H1 (cell line): Measurements from ENCODE around the gene DDHD1. TPM values are rescaled to one million over a fixed set of nuclear protein-coding genes. Genes with fewer than 3 reads are reported as not detected.

Source experiments
- CTCF ChIA-PET: fragments of 300-600 bp; sonication (Branson Sonifier 250); formaldehyde crosslinking; loops from one replicate; lab custom pipeline; 2021; ENCODE audit not compliant: partially characterized antibody; lab: Charles Lee
- POLR2A ChIA-PET: fragments of 300-600 bp; sonication (Branson Sonifier 250); formaldehyde crosslinking; loops from one replicate; lab custom pipeline; 2021; ENCODE audit warnings: inconsistent platforms; ENCODE audit not compliant: partially characterized antibody; lab: Charles Lee
- DNase-seq, 2 experiments: peaks; one replicate each; pipeline versions ENCODE4 v3.0.0 to v3.0.0-alpha.2; 2010 to 2022; ENCODE audit warnings: low spot score in 2 of 2, low read depth in 1 of 2, mixed read lengths in 1 of 2
- FAIRE-seq: peaks from 2 replicates; lab custom pipeline; 2011; peaks lifted over from hg19 to GRCh38; lab: Jason Lieb, UNC
- H2AFZ ChIP-seq: 2 replicates; pipeline ENCODE4 v1.8.1; 2012; ENCODE audit warnings: low read length, inconsistent platforms
- H2AK5ac ChIP-seq: 2 replicates; pipeline ENCODE4 v1.6.1; 2013; ENCODE audit warnings: low read depth, low read length
- H2BK120ac ChIP-seq: replicated peaks from 2 replicates; pipeline ENCODE3; 2013; ENCODE audit warnings: low read depth, low read length, inconsistent platforms
- H2BK12ac ChIP-seq: 2 replicates; pipeline ENCODE4 v1.6.1; 2013; ENCODE audit warnings: low read depth, low read length
- H2BK15ac ChIP-seq: 2 replicates; pipeline ENCODE4 v1.6.1; 2013; ENCODE audit warnings: low read length
- H2BK20ac ChIP-seq: 2 replicates; pipeline ENCODE4 v1.6.1; 2013; ENCODE audit warnings: low read length
- H2BK5ac ChIP-seq: 2 replicates; pipeline ENCODE4 v1.6.1; 2013; ENCODE audit warnings: low read depth, low read length
- H3K14ac ChIP-seq: 2 replicates; pipeline ENCODE4 v1.6.1; 2013; ENCODE audit warnings: inconsistent platforms; ENCODE audit not compliant: insufficient read length
- H3K18ac ChIP-seq: 2 replicates; pipeline ENCODE4 v1.6.1; 2013; ENCODE audit warnings: low read length; ENCODE audit errors: extremely low read depth
- H3K23ac ChIP-seq: 2 replicates; pipeline ENCODE4 v1.6.1; 2013; ENCODE audit warnings: inconsistent platforms; ENCODE audit not compliant: insufficient read length
- H3K23me2 ChIP-seq: 2 replicates; pipeline ENCODE4 v1.6.1; 2013; ENCODE audit warnings: low read depth, low read length
- H3K27ac ChIP-seq: 2 replicates; pipeline ENCODE4 v1.6.1; 2011; ENCODE audit warnings: low read depth, low read length, inconsistent platforms
- H3K27me3 ChIP-seq, 4 experiments: replicated peaks in 1 of 4; 1 replicate in 1 of 4; 2 replicates in 3 of 4; pipeline versions ENCODE4 v1.6.1 to v1.8.1; 2011 to 2013; ENCODE audit warnings: low read length in 3 of 4, mild to moderate bottlenecking in 3 of 4, inconsistent platforms in 2 of 4, mixed read lengths in 2 of 4, moderate library complexity in 1 of 4; ENCODE audit not compliant: control insufficient read depth in 3 of 4, insufficient read depth in 3 of 4; ENCODE audit errors: extremely low read depth in 1 of 4
- H3K36me3 ChIP-seq, 4 experiments: 2 replicates each; pipeline versions ENCODE4 v1.6.1 to v1.8.1; 2011 to 2013; ENCODE audit warnings: mild to moderate bottlenecking in 4 of 4, low read length in 3 of 4, moderate library complexity in 2 of 4, control low read depth in 1 of 4, inconsistent platforms in 1 of 4; ENCODE audit not compliant: insufficient read depth in 4 of 4, control insufficient read depth in 2 of 4
- H3K4ac ChIP-seq: replicated peaks from 2 replicates; pipeline ENCODE3; 2013; ENCODE audit warnings: low read length, low read depth, mixed read lengths, inconsistent platforms; ENCODE audit not compliant: insufficient read length
- H3K4me1 ChIP-seq, 4 experiments: replicated peaks in 1 of 4; 1 replicate in 1 of 4; 2 replicates in 3 of 4; pipeline versions ENCODE4 v1.6.1 to v1.8.1; 2011 to 2013; ENCODE audit warnings: low read length in 3 of 4, inconsistent platforms in 2 of 4, mixed read lengths in 1 of 4; ENCODE audit not compliant: insufficient read depth in 4 of 4, control insufficient read depth in 3 of 4
- H3K4me2 ChIP-seq, 2 experiments: 2 replicates each; pipeline versions ENCODE4 v1.6.1 to v1.8.1; 2011 to 2013; ENCODE audit warnings: low read depth in 2 of 2, low read length in 2 of 2, control low read depth in 1 of 2, inconsistent platforms in 1 of 2, mild to moderate bottlenecking in 1 of 2; ENCODE audit not compliant: insufficient read depth in 1 of 2
- H3K4me3 ChIP-seq, 4 experiments: fragments of 200-600, 300-600 bp in 1 of 4; sonication (generic), shearing (Covaris generic), sonication (Bioruptor Twin) in 1 of 4; 2 replicates each; pipeline versions ENCODE4 v1.5.1 to v1.8.1; 2011 to 2016; ENCODE audit warnings: low read length in 4 of 4, low read depth in 3 of 4, control low read depth in 2 of 4, inconsistent platforms in 2 of 4, mild to moderate bottlenecking in 2 of 4, mixed read lengths in 1 of 4, moderate library complexity in 1 of 4; ENCODE audit not compliant: insufficient read depth in 2 of 4; ENCODE audit errors: extremely low read depth in 1 of 4
- H3K56ac ChIP-seq: replicated peaks from 2 replicates; pipeline ENCODE3; 2013; ENCODE audit warnings: low read depth, mild to moderate bottlenecking, mixed read lengths, low read length, inconsistent platforms; ENCODE audit not compliant: insufficient read length
- H3K79me1 ChIP-seq: 2 replicates; pipeline ENCODE4 v1.6.1; 2013; ENCODE audit warnings: low read depth, low read length, control low read depth
- H3K79me2 ChIP-seq, 2 experiments: 2 replicates each; pipeline versions ENCODE4 v1.6.1 to v1.8.1; 2012 to 2013; ENCODE audit warnings: low read length in 2 of 2, mild to moderate bottlenecking in 2 of 2, inconsistent platforms in 1 of 2; ENCODE audit not compliant: insufficient read depth in 2 of 2, control insufficient read depth in 1 of 2
- H3K9ac ChIP-seq, 4 experiments: replicated peaks in 1 of 4; 1 replicate in 1 of 4; 2 replicates in 3 of 4; pipeline versions ENCODE4 v1.6.1 to v1.8.1; 2011 to 2013; ENCODE audit warnings: low read depth in 3 of 4, low read length in 3 of 4, control low read depth in 2 of 4, mild to moderate bottlenecking in 2 of 4, moderate library complexity in 2 of 4, inconsistent platforms in 1 of 4; ENCODE audit errors: extremely low read depth in 1 of 4
- H3K9me3 ChIP-seq, 2 experiments: 2 replicates each; pipeline versions ENCODE4 v1.6.1 to v1.8.1; 2012 to 2013; ENCODE audit warnings: mild to moderate bottlenecking in 2 of 2, moderate library complexity in 2 of 2, control low read depth in 1 of 2, inconsistent platforms in 1 of 2, low read depth in 1 of 2, low read length in 1 of 2, mixed read lengths in 1 of 2; ENCODE audit not compliant: insufficient read depth in 2 of 2
- H4K20me1 ChIP-seq, 2 experiments: replicated peaks in 1 of 2; 2 replicates each; pipeline versions ENCODE3 to v1.8.1; 2011 to 2013; ENCODE audit warnings: inconsistent platforms in 2 of 2, low read length in 2 of 2, mild to moderate bottlenecking in 1 of 2; ENCODE audit not compliant: insufficient read depth in 2 of 2, control insufficient read depth in 1 of 2
- H4K5ac ChIP-seq: 2 replicates; pipeline ENCODE4 v1.6.1; 2013; ENCODE audit warnings: low read length, low read depth, mixed read lengths, inconsistent platforms; ENCODE audit not compliant: insufficient read length
- H4K8ac ChIP-seq: 2 replicates; pipeline ENCODE4 v1.8.0; 2013; ENCODE audit warnings: mild to moderate bottlenecking, moderate library complexity, low read length, inconsistent platforms; ENCODE audit not compliant: insufficient read depth; ENCODE audit errors: extremely low read depth
- H4K91ac ChIP-seq: replicated peaks from 2 replicates; pipeline ENCODE3; 2013; ENCODE audit warnings: low read length, mixed read lengths, inconsistent platforms; ENCODE audit not compliant: insufficient read length
- CHD1 ChIP-seq: IDR thresholded peaks from 2 replicates; pipeline ENCODE4 v1.6.1; 2012; ENCODE audit warnings: low read depth, low read length, improper control_type of control experiment
- CHD2 ChIP-seq: IDR thresholded peaks from 2 replicates; pipeline ENCODE4 v1.6.1; 2012; ENCODE audit warnings: low read length, improper control_type of control experiment
- CREB1 ChIP-seq: IDR thresholded peaks from 2 replicates; pipeline ENCODE4 v1.6.1; 2012; ENCODE audit warnings: inconsistent platforms
- EGR1 ChIP-seq: IDR thresholded peaks from 2 replicates; pipeline ENCODE4 v1.6.1; 2011; ENCODE audit warnings: low read depth, low read length, borderline replicate concordance
- EP300 ChIP-seq, 2 experiments: IDR thresholded peaks; 1 replicate in 1 of 2; 2 replicates in 1 of 2; pipeline ENCODE4 v1.6.1; 2011 to 2012; ENCODE audit warnings: low read depth in 2 of 2, low read length in 2 of 2, mild to moderate bottlenecking in 2 of 2, borderline replicate concordance in 1 of 2, inconsistent platforms in 1 of 2, moderate library complexity in 1 of 2
- KDM5A ChIP-seq: fragments of 200-600 bp; IDR thresholded peaks from 2 replicates; pipeline ENCODE4 v1.7.1; 2012; ENCODE audit warnings: mild to moderate bottlenecking, low read length, inconsistent platforms, mixed read lengths
- POU5F1 ChIP-seq: IDR thresholded peaks from 2 replicates; pipeline ENCODE4 v1.6.1; 2011; ENCODE audit warnings: low read depth, mild to moderate bottlenecking, low read length, moderate library complexity
- RAD21 ChIP-seq, 2 experiments: IDR thresholded peaks in 1 of 2; conservative IDR thresholded peaks in 1 of 2; 2 replicates each; pipeline ENCODE4 v1.6.1; 2011; ENCODE audit warnings: low read depth in 2 of 2, low read length in 2 of 2, improper control_type of control experiment in 1 of 2, inconsistent platforms in 1 of 2, mild to moderate bottlenecking in 1 of 2, moderate library complexity in 1 of 2
- RNF2 ChIP-seq: fragments of 200-900, 300-1000 bp; sonication (generic); IDR thresholded peaks from 2 replicates; pipeline ENCODE4 v1.7.1; 2016; ENCODE audit warnings: borderline replicate concordance, low read depth, mild to moderate bottlenecking, antibody characterized with exemption, low read length; ENCODE audit not compliant: poor library complexity, severe bottlenecking; ENCODE audit errors: missing control alignments
- SAP30 ChIP-seq: fragments of 300-600 bp; sonication (generic); IDR thresholded peaks from 2 replicates; pipeline ENCODE4 v1.7.1; 2012; ENCODE audit warnings: low read length, moderate library complexity, mild to moderate bottlenecking, inconsistent platforms; ENCODE audit not compliant: insufficient read depth, insufficient replicate concordance
- SUZ12 ChIP-seq: fragments of 200-600 bp; sonication (generic); IDR thresholded peaks from 2 replicates; pipeline ENCODE4 v1.6.1; 2012; ENCODE audit warnings: mild to moderate bottlenecking, inconsistent platforms, low read length, moderate library complexity, mixed read lengths
- WGBS, 2 experiments: shearing (Covaris generic) in 1 of 2; methylation state at CpG; one replicate each; pipeline versions ENCODE4 v1.1.6 to v1.1.7; 2013 to 2015; ENCODE audit warnings: low lambda C conversion rate in 2 of 2, mixed read lengths in 2 of 2, inconsistent platforms in 1 of 2, low coverage in 1 of 2, missing lambda C conversion rate in 1 of 2; ENCODE audit not compliant: insufficient replicate concordance in 2 of 2, insufficient coverage in 1 of 2, insufficient read length in 1 of 2; ENCODE audit errors: extremely low coverage in 1 of 2, missing lambda C conversion rate in 1 of 2; 5-methylcytosine and 5-hydroxymethylcytosine counted together
- polyA plus RNA-seq, 7 experiments: library from polyadenylated mRNA; depleted of rRNA in 3 of 7; stranded (reverse) in 5 of 7; unstranded in 2 of 7; fragments of >200 nt in 5 of 7; fragments of 200-250 nt in 2 of 7; gene quantifications; 1 replicate in 5 of 7; 2 replicates in 1 of 7; 4 replicates in 1 of 7; pipeline versions ENCODE4 v1.2.1 to v1.2.3, GENCODE V29; 2011 to 2013; ENCODE audit warnings: missing spikeins in 2 of 7, mixed read lengths in 2 of 7
- total RNA-seq: library from RNA; stranded (reverse); fragmentation: NEBNext Ultra II Directional; extraction: Animal tissue kit (Norgen Biotek cat#: 25700); gene quantifications from 2 replicates; pipeline ENCODE4 v1.2.1, GENCODE V29; 2021
- TF ChIP-seq, protein P1 (sequence below): IDR thresholded peaks from 2 replicates; pipeline ENCODE4 v1.6.1; 2012; ENCODE audit warnings: low read length, inconsistent platforms

The DDHD1 gene
- total and polyA plus RNA-seq, 2 of the 8 experiments (the other 6 are each of a cell fraction or from before 2014, with no cell fraction given), result 3.6 to 16.0 TPM

DNA sequence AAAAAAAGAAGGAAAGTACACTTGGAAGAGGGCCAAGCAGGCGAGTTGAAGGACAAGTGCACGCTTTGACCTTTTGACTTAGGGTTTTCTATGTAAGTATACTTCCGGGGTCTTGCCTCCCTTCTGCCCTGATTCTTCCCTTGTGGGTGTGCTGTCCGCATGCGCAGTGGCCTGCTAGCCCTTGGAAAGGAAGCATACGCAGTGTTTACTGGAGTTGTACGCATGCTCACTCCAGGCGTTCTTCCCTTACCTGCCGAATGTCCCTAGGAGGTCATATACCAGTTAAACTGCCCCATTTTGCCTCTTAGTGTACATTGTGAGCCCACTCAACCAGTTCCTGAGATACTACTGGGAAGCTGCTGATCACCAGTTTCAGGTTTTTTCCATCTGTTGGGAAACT lies 15.7 kb upstream of the DDHD1 start:
- Histone ChIP-seq H3K23me2 (no peaks in the 10 kb centered on the region), H3K79me2 (no peaks in the 10 kb centered on the region), H3K14ac (no peak overlapping the region), H3K36me3 (no peaks in the 10 kb centered on the region), H2AK5ac (no peak overlapping the region), H2BK120ac (no peak overlapping the region), H4K5ac (no peak overlapping the region), H2BK12ac (no peak overlapping the region), H3K9ac (no peak overlapping the region), H2BK20ac (no peak overlapping the region), H3K56ac (no peak overlapping the region), H3K4ac (no peak overlapping the region), H3K9me3 (no peaks in the 10 kb centered on the region), H4K91ac (no peak overlapping the region), H3K18ac (no peak overlapping the region), H3K79me1 (no peaks in the 10 kb centered on the region), H4K8ac (no peak overlapping the region), H3K4me3 (no peak overlapping the region), H2AFZ (peak overlapping the region; percentile 81; the same call in 1 of the 2 replicates), H3K4me2 (no peak overlapping the region), H2BK5ac (no peak overlapping the region), H4K20me1 (no peaks in the 10 kb centered on the region), H2BK15ac (no peak overlapping the region), H3K27ac (no peak overlapping the region), H3K4me1 (no peaks in the 10 kb centered on the region), H3K27me3 (no peaks in the 10 kb centered on the region), H3K23ac (no peak overlapping the region)
- CTCF ChIA-PET, result interaction anchor here (1.4 kb wide), 1 partner anchor 29 kb away, joined by 5 read pairs; no protein-coding TSS in a partner anchor
- POLR2A ChIA-PET, result no interaction called here
- FAIRE-seq, result no peak
- no peak for DNase-seq
- WGBS, 2 experiments, result 100% methylated on average over 6 of the region's 9 CpGs; no CpG with 5 or more reads in 1 of the 2 experiments
- TF ChIP-seq RAD21 (IDR thresholded peaks at IDR 0.05 in 1 of 2, conservative IDR thresholded peaks at IDR 0.05 in 1 of 2; ENCODE audit: low read depth in 2 of 2, low read length in 2 of 2) (no peak), CHD1 (no peak), KDM5A (no peak), SAP30 (no peak), RNF2 (no peak), CHD2 (no peak), POU5F1 (no peak), CREB1 (no peak), EGR1 (no peak), SUZ12 (no peak), EP300 (IDR thresholded peaks at IDR 0.05; ENCODE audit: borderline replicate concordance in 1 of 2, low read depth in 2 of 2, low read length in 2 of 2) (no peak)
- TF ChIP-seq, protein P1, sequence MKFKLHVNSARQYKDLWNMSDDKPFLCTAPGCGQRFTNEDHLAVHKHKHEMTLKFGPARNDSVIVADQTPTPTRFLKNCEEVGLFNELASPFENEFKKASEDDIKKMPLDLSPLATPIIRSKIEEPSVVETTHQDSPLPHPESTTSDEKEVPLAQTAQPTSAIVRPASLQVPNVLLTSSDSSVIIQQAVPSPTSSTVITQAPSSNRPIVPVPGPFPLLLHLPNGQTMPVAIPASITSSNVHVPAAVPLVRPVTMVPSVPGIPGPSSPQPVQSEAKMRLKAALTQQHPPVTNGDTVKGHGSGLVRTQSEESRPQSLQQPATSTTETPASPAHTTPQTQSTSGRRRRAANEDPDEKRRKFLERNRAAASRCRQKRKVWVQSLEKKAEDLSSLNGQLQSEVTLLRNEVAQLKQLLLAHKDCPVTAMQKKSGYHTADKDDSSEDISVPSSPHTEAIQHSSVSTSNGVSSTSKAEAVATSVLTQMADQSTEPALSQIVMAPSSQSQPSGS, result no peak
